PC-3 (cell line): ENCODE results near the gene SAP30L. TPM values are rescaled to one million over a fixed set of nuclear protein-coding genes. Genes with fewer than 3 reads are reported as not detected.

ENCODE experiments used
- ATAC-seq: fragments of 200-7000 bp; cut with Tn5 transposase; 2 replicates; pipeline ENCODE4 v1.9.1; 2020; ENCODE audit warnings: mild to moderate bottlenecking, moderate library complexity
- BruUV-seq: library from RNA; stranded (reverse); fragments of 400-500 nt; replicated peaks from 2 replicates; lab custom pipeline; 2021; lab: Mats Ljungman, UMichigan
- CTCF ChIA-PET: fragments of 300-600 bp; sonication (Branson Sonifier 250); formaldehyde crosslinking; loops from one replicate; lab custom pipeline; 2022; ENCODE audit warnings: antibody characterized with exemption; lab: Charles Lee
- POLR2A ChIA-PET: fragments of 300-600 bp; sonication (Branson Sonifier 250); formaldehyde crosslinking; loops from one replicate; lab custom pipeline; 2022; ENCODE audit warnings: antibody characterized with exemption; ENCODE audit not compliant: unreplicated experiment; lab: Charles Lee
- DNase-seq: peaks from one replicate; pipeline ENCODE4 v3.0.0-alpha.2; 2015
- H2AFZ ChIP-seq: fragments of 300-600 bp; sonication (generic); 2 replicates; pipeline ENCODE4 v1.6.0; 2016; ENCODE audit warnings: antibody characterized with exemption, low read length
- H3F3A ChIP-seq: fragments of 300-600 bp; sonication (generic); one replicate; pipeline ENCODE4 v1.6.0; 2017; ENCODE audit warnings: antibody characterized with exemption, low read length, control low read depth, mild to moderate bottlenecking; ENCODE audit not compliant: unreplicated experiment
- H3K27ac ChIP-seq: fragments of 300-600 bp; sonication (generic); 2 replicates; pipeline ENCODE4 v1.5.1; 2016; ENCODE audit warnings: mild to moderate bottlenecking, low read length
- H3K27me3 ChIP-seq: fragments of 300-600 bp; sonication (generic); 2 replicates; pipeline ENCODE4 v1.6.1; 2016; ENCODE audit warnings: low read length, mixed read lengths
- H3K36me3 ChIP-seq: fragments of 300-600 bp; sonication (generic); 2 replicates; pipeline ENCODE4 v1.6.1; 2016; ENCODE audit warnings: low read depth, mixed run types, low read length, mixed read lengths
- H3K4me1 ChIP-seq: fragments of 300-600 bp; sonication (generic); 2 replicates; pipeline ENCODE4 v1.5.1; 2016; ENCODE audit warnings: low read length; ENCODE audit not compliant: insufficient read depth
- H3K4me2 ChIP-seq: fragments of 300-600 bp; sonication (generic); 2 replicates; pipeline ENCODE4 v1.6.0; 2016; ENCODE audit warnings: low read length
- H3K4me3 ChIP-seq: fragments of 300-600 bp; sonication (generic); 2 replicates; pipeline ENCODE4 v1.5.1; 2016; ENCODE audit warnings: mild to moderate bottlenecking, low read length, mixed read lengths
- H3K79me2 ChIP-seq: fragments of 300-600 bp; sonication (generic); 2 replicates; pipeline ENCODE4 v1.6.1; 2017; ENCODE audit warnings: low read length, mixed read lengths
- H3K9ac ChIP-seq: fragments of 300-600 bp; sonication (generic); 2 replicates; pipeline ENCODE4 v1.6.0; 2016; ENCODE audit warnings: mild to moderate bottlenecking, low read length
- H3K9me2 ChIP-seq: fragments of 300-600 bp; sonication (generic); replicated peaks from 2 replicates; pipeline ENCODE4 v1.6.1; 2016; ENCODE audit warnings: mixed run types, low read length, mixed read lengths
- H3K9me3 ChIP-seq: fragments of 300-600 bp; sonication (generic); 2 replicates; pipeline ENCODE4 v1.6.1; 2016; ENCODE audit warnings: low read length, mixed read lengths
- H4K20me1 ChIP-seq: fragments of 300-600 bp; sonication (generic); 2 replicates; pipeline ENCODE4 v1.6.1; 2016; ENCODE audit warnings: low read length, mixed read lengths
- EZH2 ChIP-seq: fragments of 300-600 bp; sonication (generic); IDR thresholded peaks from one replicate; pipeline ENCODE4 v1.6.1; 2017; ENCODE audit warnings: antibody characterized with exemption, mild to moderate bottlenecking, low read length; ENCODE audit not compliant: unreplicated experiment
- EZH2phosphoT487 ChIP-seq: fragments of 300-600 bp; sonication (generic); IDR thresholded peaks from 2 replicates; pipeline ENCODE4 v1.6.1; 2018; ENCODE audit warnings: mild to moderate bottlenecking, antibody characterized with exemption, low read length, borderline replicate concordance
- intact Hi-C: fragments of 100-400 bp; cut with micrococcal nuclease; formaldehyde crosslinking; loops from 2 replicates; pipeline ENCODE4 v1.9.0; 2023
- total RNA-seq: library from RNA; depleted of rRNA; stranded (reverse); fragments of >200 nt; gene quantifications from 2 replicates; pipeline ENCODE4 v1.2.3, GENCODE V29; 2014
- TF ChIP-seq, protein P1 (sequence below): fragments of 300-600 bp; sonication (generic); conservative IDR thresholded peaks from 2 replicates; pipeline ENCODE4 v1.5.1; 2017; ENCODE audit warnings: antibody characterized with exemption, low read depth, mild to moderate bottlenecking, low read length

SAP30L gene
- total RNA-seq, 1 experiment from 2014 or later: 36.0 TPM

DNA sequence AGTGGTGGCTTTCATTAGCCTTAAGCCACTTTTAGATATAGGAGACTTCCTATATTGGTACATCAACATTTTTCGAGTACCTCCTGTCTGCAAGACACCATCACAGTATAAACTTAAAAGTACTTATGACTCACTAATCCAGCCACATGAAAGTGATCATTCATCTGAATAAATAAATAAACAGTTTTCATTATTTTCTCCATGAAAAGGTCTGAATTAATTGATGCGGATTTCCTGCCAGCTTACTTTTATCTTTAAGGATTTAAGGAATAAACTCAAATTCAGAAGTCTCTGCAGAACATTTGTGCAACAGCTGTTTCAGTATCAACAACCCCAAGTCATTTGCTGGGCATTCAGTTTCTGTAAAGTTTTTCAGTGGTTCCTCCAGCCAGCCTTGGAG, 4.0 kb downstream of the SAP30L start:
- TF ChIP-seq EZH2: no peak
- TF ChIP-seq EZH2phosphoT487: no peak
- TF ChIP-seq, protein P1, sequence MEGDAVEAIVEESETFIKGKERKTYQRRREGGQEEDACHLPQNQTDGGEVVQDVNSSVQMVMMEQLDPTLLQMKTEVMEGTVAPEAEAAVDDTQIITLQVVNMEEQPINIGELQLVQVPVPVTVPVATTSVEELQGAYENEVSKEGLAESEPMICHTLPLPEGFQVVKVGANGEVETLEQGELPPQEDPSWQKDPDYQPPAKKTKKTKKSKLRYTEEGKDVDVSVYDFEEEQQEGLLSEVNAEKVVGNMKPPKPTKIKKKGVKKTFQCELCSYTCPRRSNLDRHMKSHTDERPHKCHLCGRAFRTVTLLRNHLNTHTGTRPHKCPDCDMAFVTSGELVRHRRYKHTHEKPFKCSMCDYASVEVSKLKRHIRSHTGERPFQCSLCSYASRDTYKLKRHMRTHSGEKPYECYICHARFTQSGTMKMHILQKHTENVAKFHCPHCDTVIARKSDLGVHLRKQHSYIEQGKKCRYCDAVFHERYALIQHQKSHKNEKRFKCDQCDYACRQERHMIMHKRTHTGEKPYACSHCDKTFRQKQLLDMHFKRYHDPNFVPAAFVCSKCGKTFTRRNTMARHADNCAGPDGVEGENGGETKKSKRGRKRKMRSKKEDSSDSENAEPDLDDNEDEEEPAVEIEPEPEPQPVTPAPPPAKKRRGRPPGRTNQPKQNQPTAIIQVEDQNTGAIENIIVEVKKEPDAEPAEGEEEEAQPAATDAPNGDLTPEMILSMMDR: no peak
- Histone ChIP-seq H2AFZ (no peak overlapping the region), H3F3A (no peaks in the 10 kb centered on the region), H3K9ac (no peak overlapping the region), H3K4me3 (no peak overlapping the region), H3K27ac (no peak overlapping the region), H3K27me3 (no peaks in the 10 kb centered on the region), H3K9me2 (no peaks in the 10 kb centered on the region), H3K9me3 (no peaks in the 10 kb centered on the region), H3K4me1 (peaks cover 9% of the 10 kb centered on the region; the same call in 1 of the 2 replicates), H3K79me2 (peaks cover 44% of the 10 kb centered on the region), H3K4me2 (no peak overlapping the region), H4K20me1 (peaks cover 6% of the 10 kb centered on the region; the same call in 1 of the 2 replicates), H3K36me3 (peaks cover 3% of the 10 kb centered on the region; the same call in 1 of the 2 replicates)
- CTCF ChIA-PET: no interaction called here
- ATAC-seq (no peak), DNase-seq (no peak)
- no TSS peak for BruUV-seq
- POLR2A ChIA-PET: no interaction called here
- intact Hi-C loops: no loop called here

DNA sequence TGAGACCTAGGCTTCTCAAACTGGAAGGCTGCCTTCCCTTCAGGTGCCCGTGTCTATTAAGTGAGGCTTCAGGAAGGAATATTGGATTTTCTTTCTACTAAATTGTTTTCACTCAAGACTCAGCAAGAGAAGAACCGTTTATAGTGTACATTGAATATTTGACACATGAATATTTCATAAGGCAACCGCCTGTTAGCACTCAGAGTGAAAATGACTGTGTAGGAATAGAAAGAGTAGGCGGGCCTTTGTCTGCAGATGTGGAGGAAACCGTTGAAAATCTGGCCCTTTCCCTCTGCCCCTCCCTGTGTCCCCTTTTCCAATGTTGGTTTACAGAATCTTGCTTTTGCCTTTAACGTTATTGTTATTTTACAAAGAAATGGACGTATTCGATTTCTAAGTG, 6.2 kb downstream of the SAP30L start:
- Histone ChIP-seq H3K27me3 (no peaks in the 10 kb centered on the region), H3K79me2 (peaks cover 33% of the 10 kb centered on the region), H3K9me2 (no peaks in the 10 kb centered on the region), H3K4me1 (peaks cover 9% of the 10 kb centered on the region; the same call in 1 of the 2 replicates), H3K36me3 (peaks cover 8% of the 10 kb centered on the region; the same call in 1 of the 2 replicates), H3F3A (no peaks in the 10 kb centered on the region), H3K27ac (no peak overlapping the region), H3K4me2 (no peak overlapping the region), H3K9ac (no peak overlapping the region), H3K4me3 (no peak overlapping the region), H2AFZ (no peak overlapping the region), H3K9me3 (no peaks in the 10 kb centered on the region), H4K20me1 (peaks cover 6% of the 10 kb centered on the region; the same call in 1 of the 2 replicates)
- ChIA-PET CTCF (no interaction called here), POLR2A (no interaction called here)
- no TSS peak for BruUV-seq
- TF ChIP-seq EZH2 (no peak), EZH2phosphoT487 (no peak)
- TF ChIP-seq, protein P1: no peak
- intact Hi-C loops: no loop called here
- no peak for ATAC-seq
- no peak for DNase-seq

DNA sequence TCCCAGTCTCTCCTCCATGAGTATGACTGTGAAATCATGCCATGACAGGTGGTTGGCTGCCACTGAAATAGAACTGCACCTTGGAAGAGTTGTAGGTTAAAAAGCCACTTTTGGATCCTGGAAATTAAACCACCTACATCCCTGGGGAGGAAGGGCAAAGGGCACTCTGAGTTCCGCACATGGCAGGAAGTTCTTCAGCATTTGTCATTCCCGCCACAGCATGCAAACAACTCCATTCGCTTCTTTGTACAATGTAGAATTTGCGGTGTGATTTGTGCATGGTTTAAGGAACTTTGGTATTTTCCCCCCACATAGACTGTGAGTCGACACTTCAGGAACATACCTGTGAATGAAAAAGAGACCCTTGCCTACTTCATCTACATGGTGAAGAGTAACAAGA, 9.8 kb downstream of the SAP30L start:
- no peak overlapping the region for H3K4me3 ChIP-seq
- ATAC-seq: no peak
- H3K4me2 ChIP-seq: no peak overlapping the region
- peaks cover 8% of the 10 kb centered on the region; the same call in 1 of the 2 replicates for H3K36me3 ChIP-seq
- no peaks in the 10 kb centered on the region for H3K9me3 ChIP-seq
- H3K9me2 ChIP-seq: no peaks in the 10 kb centered on the region
- BruUV-seq: no TSS peak
- no peak overlapping the region for H2AFZ ChIP-seq
- ChIA-PET CTCF (no interaction called here), POLR2A (no interaction called here)
- no peaks in the 10 kb centered on the region for H3F3A ChIP-seq
- intact Hi-C loops: no loop called here
- no peaks in the 10 kb centered on the region for H4K20me1 ChIP-seq
- TF ChIP-seq EZH2phosphoT487 (no peak), EZH2 (no peak)
- TF ChIP-seq, protein P1: no peak
- no peak overlapping the region for H3K27ac ChIP-seq
- no peaks in the 10 kb centered on the region for H3K79me2 ChIP-seq
- no peak for DNase-seq
- H3K4me1 ChIP-seq: no peaks in the 10 kb centered on the region
- no peak overlapping the region for H3K9ac ChIP-seq
- H3K27me3 ChIP-seq: no peaks in the 10 kb centered on the region
